Activated CD8-positive, alpha-beta T cell treated with anti-CD3 and anti-CD28 coated beads, Interleukin-2, amount 10 ng/mL, durations not matched to agents 7 days and 5 days (primary cell): Measurements from ENCODE around the gene SH3YL1. TPM values are rescaled to one million over a fixed set of nuclear protein-coding genes. Genes with fewer than 3 reads are reported as not detected.

Experiments
- total RNA-seq, 2 experiments: library from RNA; stranded (reverse); gene quantifications; one replicate each; pipeline ENCODE4 v1.2.3, GENCODE V29; 2021

SH3YL1 gene
- total RNA-seq, 2 experiments from 2014 or later: 10.9 to 13.2 TPM

Other genes with a start within 250 kb of the SH3YL1 start
- under 1 TPM; 0.08 to 0.16 TPM for gene FAM110C, start 217.5 kb downstream of the SH3YL1 start, total RNA-seq
- gene ACP1, start 915 bp upstream of the SH3YL1 start, total RNA-seq: 10 to 100 TPM; 93.7 to 97.7 TPM
- gene ALKAL2, start 24.1 kb upstream of the SH3YL1 start, total RNA-seq: not detected